GM21529 (cell line): Measurements from ENCODE around the gene SMOC1.

Experiments
- ATAC-seq: cut with Tn5 transposase; IDR thresholded peaks from one replicate; pipeline ENCODE4 v1.9.1; 2021; ENCODE audit not compliant: unreplicated experiment

SMOC1 gene

GRCh38 chr14:70078329-70078728, 199.1 kb downstream of the SMOC1 start:
- no peak for ATAC-seq

- ATAC-seq: no peak
These were observed 200.9 kb downstream of the SMOC1 start for GRCh38 chr14:70080076-70080475.
